IMR-90 (cell line): ENCODE measurements around the gene SSBP3. TPM values are rescaled to one million over a fixed set of nuclear protein-coding genes. Genes with fewer than 3 reads are reported as not detected.
"Not testable (repeated sequence)": the region's sequence is repeated elsewhere in the genome, so short reads cannot be mapped to it uniquely, and the experiment has no call there.

ENCODE experiments used
- ATAC-seq: fragments of 200-7000 bp; cut with Tn5 transposase; 2 replicates; pipeline ENCODE4 v1.9.1; 2020; ENCODE audit warnings: low read depth, mild to moderate bottlenecking, moderate library complexity
- BruUV-seq: library from RNA; stranded (reverse); fragments of 400-500 nt; replicated peaks from 2 replicates; lab custom pipeline; 2021; lab: Mats Ljungman, UMichigan
- CTCF ChIA-PET: fragments of 300-600 bp; formaldehyde crosslinking; extraction: SDS; loops from one replicate; lab custom pipeline; 2021; ENCODE audit warnings: antibody characterized with exemption; lab: Yijun Ruan, JAX
- POLR2A ChIA-PET: fragments of 300-600 bp; sonication (Branson Sonifier 250); formaldehyde crosslinking; loops from one replicate; lab custom pipeline; 2022; ENCODE audit warnings: antibody characterized with exemption; ENCODE audit not compliant: unreplicated experiment; lab: Charles Lee
- DNase-seq: peaks from one replicate; pipeline ENCODE4 v3.0.0; 2013
- H2AFZ ChIP-seq: replicated peaks from 2 replicates; pipeline ENCODE3; 2013; ENCODE audit warnings: low read length, mild to moderate bottlenecking; ENCODE audit not compliant: poor library complexity
- H2AK5ac ChIP-seq: 2 replicates; pipeline ENCODE4 v1.6.1; 2013; ENCODE audit warnings: low read depth, low read length, inconsistent platforms
- H2AK9ac ChIP-seq: replicated peaks from 2 replicates; pipeline ENCODE3; 2013; ENCODE audit warnings: mild to moderate bottlenecking, low read depth, low read length, moderate library complexity; ENCODE audit not compliant: poor library complexity
- H2BK120ac ChIP-seq: 2 replicates; pipeline ENCODE4 v1.6.1; 2013; ENCODE audit warnings: low read depth, low read length, inconsistent platforms
- H2BK15ac ChIP-seq: 3 replicates; pipeline ENCODE4 v1.6.1; 2013; ENCODE audit warnings: low read depth, low read length, inconsistent platforms
- H2BK20ac ChIP-seq: 2 replicates; pipeline ENCODE4 v1.6.1; 2013; ENCODE audit warnings: low read depth, mild to moderate bottlenecking, inconsistent platforms, low read length, moderate library complexity
- H2BK5ac ChIP-seq: 2 replicates; pipeline ENCODE4 v1.6.1; 2013; ENCODE audit warnings: mild to moderate bottlenecking, low read depth, low read length, inconsistent platforms; ENCODE audit not compliant: poor library complexity, severe bottlenecking
- H3K14ac ChIP-seq: replicated peaks from 2 replicates; pipeline ENCODE4 v1.6.1; 2013; ENCODE audit warnings: low read depth, low read length, inconsistent platforms
- H3K18ac ChIP-seq: 2 replicates; pipeline ENCODE4 v1.6.1; 2013; ENCODE audit warnings: low read depth, low read length, control low read depth
- H3K23ac ChIP-seq: 2 replicates; pipeline ENCODE4 v1.6.1; 2013; ENCODE audit warnings: low read depth, low read length, inconsistent platforms
- H3K27ac ChIP-seq: 2 replicates; pipeline ENCODE4 v1.5.1; 2013; ENCODE audit warnings: mild to moderate bottlenecking, control low read depth, low read length; ENCODE audit not compliant: insufficient read depth
- H3K27me3 ChIP-seq: 2 replicates; pipeline ENCODE4 v1.6.1; 2013; ENCODE audit warnings: low read length; ENCODE audit not compliant: control insufficient read depth, insufficient read depth
- H3K36me3 ChIP-seq: 2 replicates; pipeline ENCODE4 v1.6.1; 2013; ENCODE audit warnings: low read length, mixed read lengths; ENCODE audit not compliant: control insufficient read depth, insufficient read depth
- H3K4ac ChIP-seq: 2 replicates; pipeline ENCODE4 v1.6.1; 2013; ENCODE audit warnings: low read depth, low read length, inconsistent platforms
- H3K4me1 ChIP-seq: 2 replicates; pipeline ENCODE4 v1.6.1; 2013; ENCODE audit warnings: low read length, mixed read lengths; ENCODE audit not compliant: control insufficient read depth, insufficient read depth
- H3K4me2 ChIP-seq: 2 replicates; pipeline ENCODE4 v1.6.1; 2013; ENCODE audit warnings: low read depth, mild to moderate bottlenecking, control low read depth, low read length, moderate library complexity
- H3K4me3 ChIP-seq: 2 replicates; pipeline ENCODE4 v1.5.1; 2013; ENCODE audit warnings: low read depth, mild to moderate bottlenecking, control low read depth, low read length, moderate library complexity; ENCODE audit not compliant: insufficient read depth
- H3K56ac ChIP-seq: 2 replicates; pipeline ENCODE4 v1.6.1; 2013; ENCODE audit warnings: low read length, inconsistent platforms; ENCODE audit not compliant: insufficient read depth; ENCODE audit errors: extremely low read depth
- H3K79me1 ChIP-seq, 2 experiments: 2 replicates each; pipeline ENCODE4 v1.6.1; 2013; ENCODE audit warnings: low read length in 2 of 2, inconsistent platforms in 1 of 2, low read depth in 1 of 2
- H3K9ac ChIP-seq: 2 replicates; pipeline ENCODE4 v1.6.1; 2013; ENCODE audit warnings: low read depth, low read length, control low read depth
- H3K9me1 ChIP-seq: 2 replicates; pipeline ENCODE4 v1.6.1; 2013; ENCODE audit warnings: low read length, inconsistent platforms; ENCODE audit not compliant: insufficient read depth
- H3K9me3 ChIP-seq: 2 replicates; pipeline ENCODE4 v1.6.1; 2013; ENCODE audit warnings: low read length; ENCODE audit not compliant: control insufficient read depth, insufficient read depth
- H4K20me1 ChIP-seq: 2 replicates; pipeline ENCODE4 v1.6.1; 2013; ENCODE audit warnings: low read length, inconsistent platforms; ENCODE audit not compliant: insufficient read depth
- H4K5ac ChIP-seq: 2 replicates; pipeline ENCODE4 v1.6.1; 2013; ENCODE audit warnings: mild to moderate bottlenecking, low read depth, low read length, control low read depth
- H4K8ac ChIP-seq, 2 experiments: 2 replicates each; pipeline ENCODE4 v1.6.1; 2013; ENCODE audit warnings: low read depth in 2 of 2, low read length in 2 of 2, control low read depth in 1 of 2, inconsistent platforms in 1 of 2
- H4K91ac ChIP-seq: 2 replicates; pipeline ENCODE4 v1.6.1; 2013; ENCODE audit warnings: low read depth, low read length, inconsistent platforms; ENCODE audit not compliant: insufficient read depth
- WGBS, 2 experiments: methylation state at CpG; one replicate each; pipeline versions ENCODE4 v1.1.5 to v1.1.7; 2013; ENCODE audit warnings: missing lambda C conversion rate in 2 of 2; ENCODE audit not compliant: insufficient read length in 1 of 2; ENCODE audit errors: extremely low coverage in 2 of 2; 5-methylcytosine and 5-hydroxymethylcytosine counted together
- dilution Hi-C: fragments of 300-500 bp; cut with HindIII; formaldehyde crosslinking; loops from one replicate; pipeline ENCODE4 v1.14.3; 2018; ENCODE audit warnings: low sequenced_read_pairs; ENCODE audit not compliant: unreplicated experiment
- in situ Hi-C: fragments of 300-500 bp; cut with MboI; formaldehyde crosslinking; loops from 3 replicates; pipeline ENCODE4 v1.14.3; 2019; ENCODE audit warnings: low sequenced_read_pairs, inconsistent platforms, mixed read lengths
- intact Hi-C: fragments of 100-400 bp; cut with micrococcal nuclease; formaldehyde crosslinking; loops from 2 replicates; pipeline ENCODE4 v1.10.0; 2022
- polyA plus RNA-seq, 3 experiments: library from polyadenylated mRNA; depleted of rRNA; stranded (reverse); fragments of >200 nt; gene quantifications; 2 replicates each; pipeline ENCODE4 v1.2.3, GENCODE V29; 2012; ENCODE audit warnings: low replicate concordance in 1 of 3
- total RNA-seq: library from RNA; depleted of rRNA; stranded (reverse); fragments of >200 nt; gene quantifications from 2 replicates; pipeline ENCODE4 v1.2.3, GENCODE V29; 2012

SSBP3 gene
- total and polyA plus RNA-seq, 2 of the 4 experiments (the other 2 are of a cell fraction), result 10.9 to 39.6 TPM

GRCh38 chr1:54207896-54208295 is 198.3 kb downstream of the SSBP3 start:
- peaks cover 49% of the 10 kb centered on the region for H3K36me3 ChIP-seq
- WGBS, 2 experiments, result 71% methylated on average over 1 of the region's 4 CpGs; no CpG with 5 or more reads in 1 of the 2 experiments

More at GRCh38 chr1:54207896-54208295, 198.3 kb downstream of the SSBP3 start:
- CTCF ChIA-PET, DNase-seq, H3K27ac ChIP-seq, H2AFZ ChIP-seq, H2BK120ac ChIP-seq, POLR2A ChIA-PET, H2AK5ac ChIP-seq, H3K27me3 ChIP-seq, H4K5ac ChIP-seq, H4K20me1 ChIP-seq, H3K23ac ChIP-seq, H2AK9ac ChIP-seq, H3K14ac ChIP-seq, H3K9me3 ChIP-seq, H2BK15ac ChIP-seq, dilution Hi-C loops, H3K56ac ChIP-seq, H2BK5ac ChIP-seq, H4K91ac ChIP-seq, H4K8ac ChIP-seq, H3K4me3 ChIP-seq, BruUV-seq, H3K4me1 ChIP-seq, H3K9ac ChIP-seq, intact Hi-C loops, H3K18ac ChIP-seq, H3K4me2 ChIP-seq, ATAC-seq, H2BK20ac ChIP-seq, H3K4ac ChIP-seq: not testable (repeated sequence)
- Histone ChIP-seq H3K79me1 (peaks cover 24 to 27% of the 10 kb centered on the region in 2 experiments), H3K9me1 (peaks cover 10% of the 10 kb centered on the region; the same call in 1 of the 2 replicates)
- in situ Hi-C loops, result loop anchor here (25.0 kb wide), 1 partner anchor 346 kb away; no protein-coding TSS in a partner anchor
